ENCODE measurements around the gene BMX.

Gene BMX

GRCh38 chrX:15601932-15602331 lies 101.3 kb downstream of the BMX start:
- H3K4me3 ChIP-seq (ENCODE audit: low read depth, low read length): no peak overlapping the region
- TF ChIP-seq, protein P1, sequence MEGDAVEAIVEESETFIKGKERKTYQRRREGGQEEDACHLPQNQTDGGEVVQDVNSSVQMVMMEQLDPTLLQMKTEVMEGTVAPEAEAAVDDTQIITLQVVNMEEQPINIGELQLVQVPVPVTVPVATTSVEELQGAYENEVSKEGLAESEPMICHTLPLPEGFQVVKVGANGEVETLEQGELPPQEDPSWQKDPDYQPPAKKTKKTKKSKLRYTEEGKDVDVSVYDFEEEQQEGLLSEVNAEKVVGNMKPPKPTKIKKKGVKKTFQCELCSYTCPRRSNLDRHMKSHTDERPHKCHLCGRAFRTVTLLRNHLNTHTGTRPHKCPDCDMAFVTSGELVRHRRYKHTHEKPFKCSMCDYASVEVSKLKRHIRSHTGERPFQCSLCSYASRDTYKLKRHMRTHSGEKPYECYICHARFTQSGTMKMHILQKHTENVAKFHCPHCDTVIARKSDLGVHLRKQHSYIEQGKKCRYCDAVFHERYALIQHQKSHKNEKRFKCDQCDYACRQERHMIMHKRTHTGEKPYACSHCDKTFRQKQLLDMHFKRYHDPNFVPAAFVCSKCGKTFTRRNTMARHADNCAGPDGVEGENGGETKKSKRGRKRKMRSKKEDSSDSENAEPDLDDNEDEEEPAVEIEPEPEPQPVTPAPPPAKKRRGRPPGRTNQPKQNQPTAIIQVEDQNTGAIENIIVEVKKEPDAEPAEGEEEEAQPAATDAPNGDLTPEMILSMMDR (IDR thresholded peaks at IDR 0.05; ENCODE audit: borderline replicate concordance, insufficient read depth, low read depth, low read length): no peak

- TF ChIP-seq, protein P1 (IDR thresholded peaks at IDR 0.05; ENCODE audit: borderline replicate concordance, insufficient read depth, low read depth, low read length): no peak
- H3K4me3 ChIP-seq (ENCODE audit: low read depth, low read length): no peak overlapping the region
Measured at GRCh38 chrX:15602761-15603160, 102.2 kb downstream of the BMX start.

DNA sequence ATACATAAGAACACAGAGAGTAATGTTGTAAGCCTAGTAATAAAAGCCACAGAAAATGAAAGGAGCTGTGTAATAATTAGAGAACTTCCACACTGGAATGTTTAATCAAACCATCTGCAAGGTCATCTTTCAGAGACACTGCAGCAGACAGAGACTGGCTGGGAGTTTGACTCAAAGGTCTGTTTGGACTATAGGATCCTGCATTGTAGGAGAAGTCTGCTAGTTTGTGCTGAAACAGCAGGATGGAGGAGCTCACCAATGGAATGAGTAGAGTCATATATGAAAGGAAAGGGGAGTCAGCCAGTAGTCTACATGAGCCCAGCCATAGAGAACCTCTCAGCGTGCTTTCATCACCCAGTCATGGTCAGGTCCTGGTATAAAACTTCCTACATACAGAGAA lies 104.6 kb downstream of the BMX start:
- no peak overlapping the region for H3K4me3 ChIP-seq (ENCODE audit: low read depth, low read length)
- TF ChIP-seq, protein P1 (IDR thresholded peaks at IDR 0.05; ENCODE audit: borderline replicate concordance, insufficient read depth, low read depth, low read length): no peak
